Measurements from ENCODE around the gene NPPA.

Gene NPPA

GRCh38 chr1:11836955-11837766 is 10.4 kb downstream of the NPPA start:
- no peaks in the 10 kb centered on the region for H3K27me3 ChIP-seq (ENCODE audit: insufficient read depth, low read length)
- no peaks in the 10 kb centered on the region for H3K79me2 ChIP-seq (ENCODE audit: insufficient read depth, low read length)
- H2AFZ ChIP-seq (ENCODE audit: low read length): no peak overlapping the region
- H3K27ac ChIP-seq (ENCODE audit: low read depth, low read length, poor library complexity, severe bottlenecking): no peak overlapping the region
- no peak overlapping the region for H3K9ac ChIP-seq (ENCODE audit: low read length)
- H3F3A ChIP-seq (ENCODE audit: insufficient read depth, low read length): no peaks in the 10 kb centered on the region
- H3K4me3 ChIP-seq (ENCODE audit: low read depth, low read length, poor library complexity, severe bottlenecking): no peak overlapping the region
- H3K9me3 ChIP-seq (ENCODE audit: low read length): no peaks in the 10 kb centered on the region
- H3K9me2 ChIP-seq (ENCODE audit: low read depth, low read length): no peaks in the 10 kb centered on the region
- peaks cover 14% of the 10 kb centered on the region for H3K4me1 ChIP-seq (ENCODE audit: insufficient read depth, low read length, severe bottlenecking)
- no peak overlapping the region for H3K4me2 ChIP-seq (ENCODE audit: low read length)
- H3K36me3 ChIP-seq (ENCODE audit: insufficient read depth, low read length): peaks cover 90% of the 10 kb centered on the region
- H4K20me1 ChIP-seq (ENCODE audit: insufficient read depth, low read length): no peaks in the 10 kb centered on the region
- TF ChIP-seq EZH2 (IDR thresholded peaks at IDR 0.05; ENCODE audit: borderline replicate concordance, low read length): no peak
- TF ChIP-seq, protein P1, sequence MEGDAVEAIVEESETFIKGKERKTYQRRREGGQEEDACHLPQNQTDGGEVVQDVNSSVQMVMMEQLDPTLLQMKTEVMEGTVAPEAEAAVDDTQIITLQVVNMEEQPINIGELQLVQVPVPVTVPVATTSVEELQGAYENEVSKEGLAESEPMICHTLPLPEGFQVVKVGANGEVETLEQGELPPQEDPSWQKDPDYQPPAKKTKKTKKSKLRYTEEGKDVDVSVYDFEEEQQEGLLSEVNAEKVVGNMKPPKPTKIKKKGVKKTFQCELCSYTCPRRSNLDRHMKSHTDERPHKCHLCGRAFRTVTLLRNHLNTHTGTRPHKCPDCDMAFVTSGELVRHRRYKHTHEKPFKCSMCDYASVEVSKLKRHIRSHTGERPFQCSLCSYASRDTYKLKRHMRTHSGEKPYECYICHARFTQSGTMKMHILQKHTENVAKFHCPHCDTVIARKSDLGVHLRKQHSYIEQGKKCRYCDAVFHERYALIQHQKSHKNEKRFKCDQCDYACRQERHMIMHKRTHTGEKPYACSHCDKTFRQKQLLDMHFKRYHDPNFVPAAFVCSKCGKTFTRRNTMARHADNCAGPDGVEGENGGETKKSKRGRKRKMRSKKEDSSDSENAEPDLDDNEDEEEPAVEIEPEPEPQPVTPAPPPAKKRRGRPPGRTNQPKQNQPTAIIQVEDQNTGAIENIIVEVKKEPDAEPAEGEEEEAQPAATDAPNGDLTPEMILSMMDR (IDR thresholded peaks at IDR 0.05; ENCODE audit: low read length): no peak

- Histone ChIP-seq H3K9me2 (ENCODE audit: low read depth, low read length) (no peaks in the 10 kb centered on the region), H3K9me3 (ENCODE audit: low read length) (no peaks in the 10 kb centered on the region), H3K4me2 (ENCODE audit: low read length) (no peak overlapping the region), H3K9ac (ENCODE audit: low read length) (no peak overlapping the region), H3K27ac (ENCODE audit: low read depth, low read length, poor library complexity, severe bottlenecking) (no peak overlapping the region), H3K4me1 (ENCODE audit: insufficient read depth, low read length, severe bottlenecking) (no peaks in the 10 kb centered on the region), H3K27me3 (ENCODE audit: insufficient read depth, low read length) (no peaks in the 10 kb centered on the region), H3K36me3 (ENCODE audit: insufficient read depth, low read length) (peaks cover 86% of the 10 kb centered on the region), H2AFZ (ENCODE audit: low read length) (no peak overlapping the region), H3K4me3 (ENCODE audit: low read depth, low read length, poor library complexity, severe bottlenecking) (no peak overlapping the region), H4K20me1 (ENCODE audit: insufficient read depth, low read length) (no peaks in the 10 kb centered on the region), H3F3A (ENCODE audit: insufficient read depth, low read length) (no peaks in the 10 kb centered on the region), H3K79me2 (ENCODE audit: insufficient read depth, low read length) (no peaks in the 10 kb centered on the region)
- TF ChIP-seq, protein P1 (IDR thresholded peaks at IDR 0.05; ENCODE audit: low read length): no peak
- TF ChIP-seq EZH2 (IDR thresholded peaks at IDR 0.05; ENCODE audit: borderline replicate concordance, low read length): no peak
Measured at GRCh38 chr1:11835441-11836225, 11.9 kb downstream of the NPPA start.

DNA sequence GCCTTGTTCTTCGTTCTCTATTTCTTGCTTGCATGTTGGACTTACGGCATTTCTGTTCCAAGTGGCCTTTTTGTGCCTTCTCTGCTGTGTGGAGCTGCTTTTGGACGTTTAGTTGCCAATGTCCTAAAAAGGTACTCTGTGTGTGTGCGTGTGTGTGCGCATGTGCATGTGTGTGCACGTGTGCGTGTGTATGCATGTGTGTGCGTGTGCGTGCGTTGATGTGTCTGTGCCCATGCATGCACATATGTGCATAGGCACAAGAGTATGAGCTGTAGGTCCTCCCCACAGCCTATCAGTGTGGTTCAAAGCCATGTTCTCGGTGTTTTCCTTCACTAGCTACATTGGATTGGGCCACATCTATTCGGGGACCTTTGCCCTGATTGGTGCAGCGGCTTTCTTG is 13.7 kb downstream of the NPPA start:
- H3K36me3 ChIP-seq (ENCODE audit: insufficient read depth, low read length): peaks cover 84% of the 10 kb centered on the region
- H2AFZ ChIP-seq (ENCODE audit: low read length): no peak overlapping the region
- H3K27me3 ChIP-seq (ENCODE audit: insufficient read depth, low read length): no peaks in the 10 kb centered on the region
- no peaks in the 10 kb centered on the region for H3F3A ChIP-seq (ENCODE audit: insufficient read depth, low read length)
- no peak overlapping the region for H3K9ac ChIP-seq (ENCODE audit: low read length)
- H3K4me1 ChIP-seq (ENCODE audit: insufficient read depth, low read length, severe bottlenecking): no peaks in the 10 kb centered on the region
- no peaks in the 10 kb centered on the region for H4K20me1 ChIP-seq (ENCODE audit: insufficient read depth, low read length)
- TF ChIP-seq EZH2 (IDR thresholded peaks at IDR 0.05; ENCODE audit: borderline replicate concordance, low read length): no peak
- TF ChIP-seq, protein P1 (IDR thresholded peaks at IDR 0.05; ENCODE audit: low read length): no peak
- H3K4me2 ChIP-seq (ENCODE audit: low read length): no peak overlapping the region
- no peaks in the 10 kb centered on the region for H3K9me2 ChIP-seq (ENCODE audit: low read depth, low read length)
- H3K4me3 ChIP-seq (ENCODE audit: low read depth, low read length, poor library complexity, severe bottlenecking): no peak overlapping the region
- H3K9me3 ChIP-seq (ENCODE audit: low read length): no peaks in the 10 kb centered on the region
- no peak overlapping the region for H3K27ac ChIP-seq (ENCODE audit: low read depth, low read length, poor library complexity, severe bottlenecking)
- H3K79me2 ChIP-seq (ENCODE audit: insufficient read depth, low read length): no peaks in the 10 kb centered on the region

All from OCI-LY1 (cell line).